Measurements from ENCODE around the gene GIGYF2. TPM values are rescaled to one million over a fixed set of nuclear protein-coding genes. Genes with fewer than 3 reads are reported as not detected.

Gene GIGYF2
- total RNA-seq, 2 experiments from 2014 or later: 52.5 to 55.5 TPM

DNA sequence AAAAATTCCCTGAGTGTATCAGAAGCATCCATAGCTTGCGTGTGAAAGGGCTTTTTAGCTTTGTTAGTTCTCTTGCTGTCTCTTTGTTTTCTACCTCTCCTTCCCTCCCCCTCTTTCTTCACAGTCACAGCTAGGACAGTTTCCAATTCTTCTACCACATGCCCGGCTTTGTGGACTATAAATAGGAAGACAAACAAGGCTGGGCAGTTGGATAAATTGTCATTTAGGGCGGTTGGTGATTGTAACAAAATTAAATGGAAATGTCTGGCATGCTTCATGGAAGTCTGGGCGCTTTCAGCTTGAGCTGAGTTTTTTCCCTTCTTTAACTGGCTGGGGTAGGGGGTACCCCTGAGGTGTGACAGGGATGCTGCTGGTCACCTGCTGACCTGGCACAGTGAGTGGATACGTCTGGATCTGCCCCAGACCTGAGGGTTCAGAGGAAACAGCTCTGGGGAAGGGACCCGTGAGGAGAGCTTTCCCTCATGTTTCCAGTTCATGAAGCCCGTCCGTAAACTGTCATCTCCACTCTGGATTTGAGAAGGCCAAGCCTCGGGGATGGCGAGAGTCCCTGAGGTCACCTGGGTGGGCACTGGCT is 29.0 kb upstream of the GIGYF2 start:
- H3K4me1 Mint-ChIP-seq (ENCODE audit: low read depth): no peaks in the 10 kb centered on the region
- no peaks in the 10 kb centered on the region for H3K27me3 Mint-ChIP-seq
- H3K27me3 ChIP-seq (ENCODE audit: control insufficient read depth in 1 of 2, insufficient read depth in 2 of 2, low read length in 2 of 2): no peaks in the 10 kb centered on the region
- CTCF ChIA-PET: no interaction called here
- POLR2A ChIA-PET: no interaction called here
- no peak overlapping the region for H3K4me3 Mint-ChIP-seq
- no peaks in the 10 kb centered on the region for H3K4me1 ChIP-seq (ENCODE audit: insufficient read depth, low read length)
- TF ChIP-seq CTCF (IDR thresholded peaks at IDR 0.05): no peak
- ATAC-seq (ENCODE audit: poor library complexity) (no peak), DNase-seq (no peak)
- intact Hi-C loops (cut with DNase I, micrococcal nuclease): no loop called here
- no peaks in the 10 kb centered on the region for H3K36me3 Mint-ChIP-seq (ENCODE audit: low read depth)
- no peak overlapping the region for H3K27ac Mint-ChIP-seq
- H3K27ac ChIP-seq (ENCODE audit: low read depth in 1 of 2, low read length in 2 of 2): no peak overlapping the region
- H3K9me3 Mint-ChIP-seq: no peaks in the 10 kb centered on the region
- no peak overlapping the region for H3K4me3 ChIP-seq (ENCODE audit: low read length)
- peaks cover 0 to 4% of the 10 kb centered on the region in 2 experiments for H3K9me3 ChIP-seq (ENCODE audit: control insufficient read depth in 1 of 2, insufficient read depth in 1 of 2, low read length in 2 of 2)
- H3K36me3 ChIP-seq (ENCODE audit: insufficient read depth, low read length): no peaks in the 10 kb centered on the region

- intact Hi-C loops (cut with DNase I, micrococcal nuclease): no loop called here
- H3K36me3 Mint-ChIP-seq (ENCODE audit: low read depth): no peaks in the 10 kb centered on the region
- ATAC-seq (ENCODE audit: poor library complexity): no peak
- H3K9me3 Mint-ChIP-seq: no peaks in the 10 kb centered on the region
- H3K27me3 Mint-ChIP-seq: no peaks in the 10 kb centered on the region
- no peak for DNase-seq
- no peak overlapping the region for H3K27ac Mint-ChIP-seq
- TF ChIP-seq CTCF (IDR thresholded peaks at IDR 0.05): no peak
- H3K4me3 Mint-ChIP-seq: no peak overlapping the region
- Histone ChIP-seq H3K36me3 (ENCODE audit: insufficient read depth, low read length) (no peaks in the 10 kb centered on the region), H3K9me3 (ENCODE audit: control insufficient read depth in 1 of 2, insufficient read depth in 1 of 2, low read length in 2 of 2) (peaks cover 0 to 4% of the 10 kb centered on the region in 2 experiments), H3K4me3 (ENCODE audit: low read length) (no peak overlapping the region), H3K4me1 (ENCODE audit: insufficient read depth, low read length) (no peaks in the 10 kb centered on the region), H3K27me3 (ENCODE audit: control insufficient read depth in 1 of 2, insufficient read depth in 2 of 2, low read length in 2 of 2) (no peaks in the 10 kb centered on the region), H3K27ac (ENCODE audit: low read depth in 1 of 2, low read length in 2 of 2) (no peak overlapping the region)
- ChIA-PET CTCF (no interaction called here), POLR2A (no interaction called here)
- H3K4me1 Mint-ChIP-seq (ENCODE audit: low read depth): no peaks in the 10 kb centered on the region
Observed at GRCh38 chr2:232668805-232669444, 28.2 kb upstream of the GIGYF2 start.

DNA sequence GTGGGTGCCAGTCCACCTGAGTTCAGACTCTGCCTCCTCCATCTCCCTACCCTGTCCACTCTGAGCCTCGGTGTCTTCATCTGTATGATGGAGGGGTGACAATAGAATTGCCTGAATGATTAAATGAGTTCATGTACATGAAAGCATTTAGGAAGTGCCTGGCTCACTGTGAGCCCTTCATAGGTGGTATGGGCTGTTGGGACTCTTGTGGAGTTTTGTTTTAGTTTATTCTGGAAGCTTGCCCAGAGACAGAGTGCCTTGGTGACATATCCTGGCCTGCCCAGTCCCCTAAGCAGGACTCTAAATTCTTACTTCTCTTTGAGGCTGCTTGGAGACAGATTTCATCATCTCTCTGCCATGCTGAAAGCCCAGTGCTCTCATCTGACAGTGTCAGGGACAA is 24.5 kb upstream of the GIGYF2 start:
- H3K36me3 ChIP-seq (ENCODE audit: insufficient read depth, low read length): no peaks in the 10 kb centered on the region
- H3K27ac ChIP-seq (ENCODE audit: low read depth in 1 of 2, low read length in 2 of 2): no peak overlapping the region
- no peaks in the 10 kb centered on the region for H3K9me3 ChIP-seq (ENCODE audit: control insufficient read depth in 1 of 2, insufficient read depth in 1 of 2, low read length in 2 of 2)
- H3K4me1 Mint-ChIP-seq (ENCODE audit: low read depth): no peaks in the 10 kb centered on the region
- no peaks in the 10 kb centered on the region for H3K4me1 ChIP-seq (ENCODE audit: insufficient read depth, low read length)
- no peaks in the 10 kb centered on the region for H3K36me3 Mint-ChIP-seq (ENCODE audit: low read depth)
- CTCF ChIA-PET: no interaction called here
- no peak overlapping the region for H3K27ac Mint-ChIP-seq
- DNase-seq: no peak
- H3K4me3 ChIP-seq (ENCODE audit: low read length): no peak overlapping the region
- intact Hi-C loops (cut with DNase I, micrococcal nuclease): no loop called here
- no peaks in the 10 kb centered on the region for H3K9me3 Mint-ChIP-seq
- no peak for ATAC-seq (ENCODE audit: poor library complexity)
- H3K4me3 Mint-ChIP-seq: no peak overlapping the region
- no peak for TF ChIP-seq CTCF (IDR thresholded peaks at IDR 0.05)
- no peaks in the 10 kb centered on the region for H3K27me3 ChIP-seq (ENCODE audit: control insufficient read depth in 1 of 2, insufficient read depth in 2 of 2, low read length in 2 of 2)
- peaks cover 7% of the 10 kb centered on the region for H3K27me3 Mint-ChIP-seq
- POLR2A ChIA-PET: no interaction called here

Measured in CD4-positive, alpha-beta T cell (primary cell).